Astrocyte (in vitro differentiated cells and primary cell): Measurements from ENCODE around the gene TMEM184B.

Source experiments
- EZH2 ChIP-seq: IDR thresholded peaks from 2 replicates; pipeline ENCODE4 v1.6.1; 2012; ENCODE audit warnings: mild to moderate bottlenecking, low read length, inconsistent platforms; ENCODE audit not compliant: insufficient read depth
- TF ChIP-seq, protein P1 (sequence below): IDR thresholded peaks from 2 replicates; pipeline ENCODE4 v1.5.1; 2011; ENCODE audit warnings: low read depth, mild to moderate bottlenecking, inconsistent platforms, low read length, moderate library complexity; ENCODE audit not compliant: insufficient read depth

DNA sequence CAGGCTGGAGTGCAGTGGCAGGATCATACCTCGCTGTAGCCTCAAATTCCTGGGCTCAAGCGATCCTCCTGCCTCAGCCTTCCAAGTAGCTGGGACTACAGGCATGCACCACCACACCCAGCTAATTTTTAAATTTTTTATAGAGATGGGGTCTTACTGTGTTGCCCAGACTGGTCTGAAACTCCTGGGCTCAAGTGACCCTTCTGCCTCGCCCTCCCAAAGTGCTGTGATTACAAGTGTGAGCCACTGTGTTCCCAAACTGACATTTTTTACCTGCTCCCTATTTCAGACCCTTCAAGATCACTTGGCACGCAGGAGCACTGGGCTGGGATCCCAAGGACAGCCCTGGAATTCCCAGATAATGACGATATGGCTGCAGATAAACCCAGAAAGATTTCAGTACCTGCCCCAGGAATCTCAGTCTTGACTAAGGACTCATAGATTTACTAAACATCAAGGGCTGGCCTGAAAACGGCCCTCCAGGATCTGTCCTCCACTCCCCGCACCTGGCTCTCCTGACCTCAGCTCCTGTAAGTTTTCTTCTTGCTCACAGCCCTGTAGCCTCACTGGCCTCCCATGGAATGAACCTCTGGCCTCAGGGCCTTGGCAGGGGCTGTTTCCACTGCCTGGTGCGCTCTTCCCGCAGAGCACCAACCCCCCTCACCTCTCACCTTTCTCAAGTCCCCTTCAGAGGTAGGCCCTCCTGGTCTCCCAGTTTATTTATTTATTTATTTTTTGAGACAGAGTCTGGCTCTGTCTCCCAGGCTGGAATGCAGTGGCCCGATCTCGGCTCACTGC, 48.0 kb upstream of the TMEM184B start:
- TF ChIP-seq, protein P1, sequence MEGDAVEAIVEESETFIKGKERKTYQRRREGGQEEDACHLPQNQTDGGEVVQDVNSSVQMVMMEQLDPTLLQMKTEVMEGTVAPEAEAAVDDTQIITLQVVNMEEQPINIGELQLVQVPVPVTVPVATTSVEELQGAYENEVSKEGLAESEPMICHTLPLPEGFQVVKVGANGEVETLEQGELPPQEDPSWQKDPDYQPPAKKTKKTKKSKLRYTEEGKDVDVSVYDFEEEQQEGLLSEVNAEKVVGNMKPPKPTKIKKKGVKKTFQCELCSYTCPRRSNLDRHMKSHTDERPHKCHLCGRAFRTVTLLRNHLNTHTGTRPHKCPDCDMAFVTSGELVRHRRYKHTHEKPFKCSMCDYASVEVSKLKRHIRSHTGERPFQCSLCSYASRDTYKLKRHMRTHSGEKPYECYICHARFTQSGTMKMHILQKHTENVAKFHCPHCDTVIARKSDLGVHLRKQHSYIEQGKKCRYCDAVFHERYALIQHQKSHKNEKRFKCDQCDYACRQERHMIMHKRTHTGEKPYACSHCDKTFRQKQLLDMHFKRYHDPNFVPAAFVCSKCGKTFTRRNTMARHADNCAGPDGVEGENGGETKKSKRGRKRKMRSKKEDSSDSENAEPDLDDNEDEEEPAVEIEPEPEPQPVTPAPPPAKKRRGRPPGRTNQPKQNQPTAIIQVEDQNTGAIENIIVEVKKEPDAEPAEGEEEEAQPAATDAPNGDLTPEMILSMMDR, result no peak
- no peak for TF ChIP-seq EZH2
